Loucy (cell line): ENCODE results near the gene PREX1.
A peak's percentile ranks its signal among the peaks of the same experiment; 100 is the strongest.

Experiments used
- H2AFZ ChIP-seq: fragments of 200-600 bp; sonication (generic); 2 replicates; pipeline ENCODE4 v1.6.0; 2016; ENCODE audit warnings: antibody characterized with exemption, mild to moderate bottlenecking, low read length, moderate library complexity
- H3F3A ChIP-seq: fragments of 200-600 bp; 2 replicates; pipeline ENCODE4 v1.6.0; 2016; ENCODE audit warnings: antibody characterized with exemption, low read depth, mild to moderate bottlenecking
- H3K27me3 ChIP-seq: fragments of 200-600 bp; sonication (generic); 2 replicates; pipeline ENCODE4 v1.6.1; 2014; ENCODE audit warnings: low read length, mild to moderate bottlenecking; ENCODE audit not compliant: insufficient read depth, poor library complexity, severe bottlenecking
- H3K36me3 ChIP-seq: fragments of 200-600 bp; sonication (generic); 2 replicates; pipeline ENCODE4 v1.6.1; 2016; ENCODE audit warnings: low read length; ENCODE audit not compliant: insufficient read depth
- H3K4me1 ChIP-seq: fragments of 200-600 bp; sonication (generic); 2 replicates; pipeline ENCODE4 v1.5.1; 2014; ENCODE audit warnings: low read length, mild to moderate bottlenecking; ENCODE audit not compliant: insufficient read depth, poor library complexity, severe bottlenecking
- H3K4me2 ChIP-seq: fragments of 200-600 bp; sonication (generic); 2 replicates; pipeline ENCODE4 v1.6.0; 2014; ENCODE audit warnings: antibody characterized with exemption, low read length, low read depth, mild to moderate bottlenecking; ENCODE audit not compliant: poor library complexity, severe bottlenecking
- H3K4me3 ChIP-seq: fragments of 200-600 bp; sonication (generic); 2 replicates; pipeline ENCODE4 v1.5.1; 2014; ENCODE audit warnings: low read length, mild to moderate bottlenecking, mixed read lengths; ENCODE audit not compliant: poor library complexity, severe bottlenecking
- H3K79me2 ChIP-seq: fragments of 200-600 bp; sonication (generic); 2 replicates; pipeline ENCODE4 v1.6.1; 2014; ENCODE audit warnings: low read length; ENCODE audit not compliant: insufficient read depth
- H3K9ac ChIP-seq: fragments of 200-600 bp; sonication (generic); 2 replicates; pipeline ENCODE4 v1.6.0; 2014; ENCODE audit warnings: mild to moderate bottlenecking, low read depth, low read length, moderate library complexity; ENCODE audit not compliant: poor library complexity, severe bottlenecking
- H3K9me2 ChIP-seq: fragments of 200-600 bp; sonication (generic); replicated peaks from 2 replicates; pipeline ENCODE4 v1.6.1; 2016; ENCODE audit warnings: low read depth, low read length, mixed read lengths
- H3K9me3 ChIP-seq: fragments of 200-600 bp; sonication (generic); 2 replicates; pipeline ENCODE4 v1.6.1; 2014; ENCODE audit warnings: mild to moderate bottlenecking, antibody characterized with exemption, low read length, low read depth; ENCODE audit not compliant: insufficient read depth
- H4K20me1 ChIP-seq: fragments of 200-600 bp; sonication (generic); 2 replicates; pipeline ENCODE4 v1.6.0; 2014; ENCODE audit warnings: antibody characterized with exemption, low read length, mild to moderate bottlenecking; ENCODE audit not compliant: insufficient read depth, poor library complexity, severe bottlenecking
- CTCF ChIP-seq: fragments of 200-600 bp; sonication (generic); conservative IDR thresholded peaks from 2 replicates; pipeline ENCODE4 v1.5.1; 2014; ENCODE audit warnings: mild to moderate bottlenecking, antibody characterized with exemption, low read length
- EZH2phosphoT487 ChIP-seq: fragments of 200-600 bp; IDR thresholded peaks from 2 replicates; pipeline ENCODE4 v1.6.1; 2018; ENCODE audit warnings: antibody characterized with exemption, mild to moderate bottlenecking, moderate library complexity, borderline replicate concordance

Gene PREX1

GRCh38 chr20:48720256-48720985 is 107.4 kb downstream of the PREX1 start:
- peaks cover 15% of the 10 kb centered on the region; the same call in 1 of the 2 replicates for H3K36me3 ChIP-seq
- TF ChIP-seq EZH2phosphoT487 (no peak), CTCF (no peak)
- no peaks in the 10 kb centered on the region for H3K27me3 ChIP-seq
- H3K9ac ChIP-seq: no peak overlapping the region
- H3F3A ChIP-seq: no peaks in the 10 kb centered on the region
- peaks cover 14% of the 10 kb centered on the region; the same call in 1 of the 2 replicates for H3K79me2 ChIP-seq
- H3K9me3 ChIP-seq: no peaks in the 10 kb centered on the region
- peaks cover 58% of the 10 kb centered on the region for H3K4me1 ChIP-seq
- no peak overlapping the region for H2AFZ ChIP-seq
- no peaks in the 10 kb centered on the region for H3K9me2 ChIP-seq
- peaks cover 10% of the 10 kb centered on the region for H4K20me1 ChIP-seq
- H3K4me2 ChIP-seq: no peak overlapping the region
- no peak overlapping the region for H3K4me3 ChIP-seq

- no peaks in the 10 kb centered on the region for H3K9me2 ChIP-seq
- peaks cover 10% of the 10 kb centered on the region for H4K20me1 ChIP-seq
- H3K9ac ChIP-seq: peak overlapping the region; percentile 32
- no peaks in the 10 kb centered on the region for H3K27me3 ChIP-seq
- no peak overlapping the region for H2AFZ ChIP-seq
- no peaks in the 10 kb centered on the region for H3K9me3 ChIP-seq
- peak overlapping the region; percentile 52 for H3K4me3 ChIP-seq
- H3K36me3 ChIP-seq: peaks cover 8% of the 10 kb centered on the region; the same call in 1 of the 2 replicates
- peaks cover 14% of the 10 kb centered on the region; the same call in 1 of the 2 replicates for H3K79me2 ChIP-seq
- H3F3A ChIP-seq: no peaks in the 10 kb centered on the region
- H3K4me1 ChIP-seq: peaks cover 59% of the 10 kb centered on the region
- TF ChIP-seq EZH2phosphoT487: no peak
- TF ChIP-seq CTCF: no peak
- H3K4me2 ChIP-seq: peak overlapping the region; percentile 73
Observed at GRCh38 chr20:48719598-48720255, 108.1 kb downstream of the PREX1 start.

- Histone ChIP-seq H3K79me2 (peaks cover 14% of the 10 kb centered on the region; the same call in 1 of the 2 replicates), H3K36me3 (peaks cover 3% of the 10 kb centered on the region; the same call in 1 of the 2 replicates), H3F3A (no peaks in the 10 kb centered on the region), H3K9me3 (no peaks in the 10 kb centered on the region), H3K9ac (peak overlapping the region; percentile 32), H3K4me2 (peak overlapping the region; percentile 73), H3K4me1 (peaks cover 59% of the 10 kb centered on the region), H4K20me1 (peaks cover 10% of the 10 kb centered on the region), H3K4me3 (peak overlapping the region; percentile 52), H3K9me2 (no peaks in the 10 kb centered on the region), H2AFZ (no peak overlapping the region), H3K27me3 (no peaks in the 10 kb centered on the region)
- TF ChIP-seq EZH2phosphoT487: no peak
Observed at GRCh38 chr20:48718786-48719578, 108.8 kb downstream of the PREX1 start.
